GM19023 (cell line): Measurements from ENCODE around the gene NEU3.

ENCODE experiments used
- ATAC-seq: cut with Tn5 transposase; IDR thresholded peaks from one replicate; pipeline ENCODE4 v1.9.1; 2021; ENCODE audit warnings: mild to moderate bottlenecking, moderate library complexity; ENCODE audit not compliant: unreplicated experiment

The NEU3 gene

DNA sequence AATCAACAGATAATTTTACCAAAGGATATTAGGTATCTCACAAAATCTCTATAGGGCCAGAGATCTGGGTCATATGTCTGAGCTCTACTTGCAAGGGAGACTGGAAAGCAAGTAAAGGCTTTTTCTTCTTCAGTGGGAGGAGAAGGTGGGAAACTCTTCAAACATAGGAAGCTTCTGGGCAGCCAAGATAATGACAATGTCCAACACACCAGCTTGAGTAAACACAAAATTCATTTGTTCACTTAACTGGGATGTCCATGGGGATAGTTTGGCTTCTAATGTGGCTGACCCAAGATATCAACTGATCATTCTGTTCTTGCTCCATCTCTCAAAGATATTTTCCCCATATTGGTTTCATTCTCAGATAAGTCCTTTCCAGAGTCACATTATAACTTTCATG, 70.6 kb downstream of the NEU3 start:
- no peak for ATAC-seq

- ATAC-seq, result no peak
Measured at GRCh38 chr11:75063741-75064314, 75.1 kb downstream of the NEU3 start.

DNA sequence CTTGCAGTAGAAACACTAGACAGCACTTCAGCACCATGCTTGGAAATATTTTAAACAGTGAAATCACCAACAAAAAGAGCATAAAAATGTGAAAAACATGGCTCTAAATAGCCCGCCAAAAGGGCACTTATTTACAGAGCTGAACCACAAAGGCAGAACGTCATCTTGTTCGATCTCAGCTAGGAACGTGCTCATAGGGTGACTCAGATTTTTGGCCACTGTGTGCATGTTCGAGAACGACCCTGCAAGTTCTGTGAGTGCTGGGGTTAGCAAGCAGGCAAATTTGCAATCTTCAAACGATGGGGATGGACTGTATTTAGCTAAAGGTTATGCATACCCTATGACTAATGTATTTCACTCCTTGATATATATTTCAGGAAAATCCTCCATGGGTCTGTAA, 77.3 kb downstream of the NEU3 start:
- ATAC-seq, result no peak
